Jurkat, Clone E6-1 (cell line): ENCODE measurements around the gene LYPD3. TPM values are rescaled to one million over a fixed set of nuclear protein-coding genes. Genes with fewer than 3 reads are reported as not detected.
"Not testable (repeated sequence)": the region's sequence is repeated elsewhere in the genome, so short reads cannot be mapped to it uniquely, and the experiment has no call there.

Experiments
- DNase-seq: peaks from one replicate; pipeline ENCODE4 v3.0.0-alpha.2; 2011; ENCODE audit warnings: low read depth, low spot score
- H3K4me3 ChIP-seq: 2 replicates; pipeline ENCODE4 v1.5.1; 2011; ENCODE audit warnings: mild to moderate bottlenecking, low read length, control low read depth, moderate library complexity
- polyA plus RNA-seq: library from polyadenylated mRNA; unstranded; fragments of >200 nt; gene quantifications from one replicate; pipeline ENCODE4 v1.2.1, GENCODE V29; 2012; ENCODE audit warnings: missing spikeins; ENCODE audit not compliant: insufficient read length, insufficient read depth

Gene LYPD3
- 2.4 TPM for polyA plus RNA-seq

DNA sequence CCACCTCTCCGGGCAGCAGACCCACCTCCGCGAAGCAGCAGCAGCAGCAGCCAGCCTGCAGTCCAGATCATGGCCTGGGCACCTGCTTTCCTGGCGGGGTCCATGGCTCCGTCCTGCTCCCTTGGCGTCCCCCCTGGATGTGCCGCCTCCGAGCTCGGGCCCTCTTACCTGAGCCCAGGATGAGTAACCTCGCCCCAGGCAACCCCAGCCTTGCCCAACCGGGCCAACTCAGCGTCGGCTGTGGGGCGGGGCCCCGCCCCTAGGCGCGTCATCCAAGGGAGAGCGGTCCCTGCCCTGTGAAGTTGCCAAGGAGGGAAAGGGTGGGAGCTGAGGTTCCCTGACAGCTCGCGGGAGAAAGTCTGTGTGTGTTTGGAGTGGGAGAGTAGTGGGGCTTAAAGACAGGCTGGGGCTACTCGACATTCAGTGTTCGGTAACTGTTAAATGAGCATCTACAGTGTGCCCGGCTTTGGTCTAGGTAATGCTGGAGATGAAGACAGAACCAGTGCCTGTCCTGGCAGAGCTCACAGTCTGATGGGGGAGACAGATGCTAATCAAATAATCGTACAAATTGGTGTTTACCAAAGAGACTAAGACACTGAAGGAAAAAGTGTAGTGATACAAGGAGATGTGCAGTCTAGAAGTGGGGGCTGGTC is at the start of gene LYPD3:
Gene LYPD3, minus strand, starts transcription at position 141 of the 653 bp plus-strand sequence. Its CDS starts 37 bp downstream, at position 104.
- DNase-seq, result no peak
- peak within 1 kb of the TSS; percentile 78 for H3K4me3 ChIP-seq

DNA sequence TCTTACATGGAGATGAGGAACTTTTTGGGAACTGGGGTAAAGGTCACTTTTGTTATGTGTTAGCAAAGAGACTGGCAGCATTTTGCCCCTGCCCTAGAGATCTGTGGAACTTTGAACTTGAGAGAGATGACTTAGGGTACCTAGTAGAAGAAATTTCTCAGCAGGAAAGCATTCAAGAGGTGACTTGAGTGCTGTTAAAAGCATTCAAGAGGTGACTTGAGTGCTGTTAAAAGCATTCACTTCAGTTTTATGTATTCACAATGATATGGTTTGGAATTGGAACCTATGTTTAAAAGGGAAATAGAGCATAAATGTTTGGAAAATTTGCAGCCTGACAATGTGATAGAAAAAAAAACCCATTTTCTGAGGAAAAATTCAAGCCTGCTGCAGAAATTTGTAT is 47.0 kb upstream of the LYPD3 start:
- not testable (repeated sequence) for H3K4me3 ChIP-seq, DNase-seq

GRCh38 chr19:43511324-43511723 is 45.9 kb upstream of the LYPD3 start:
- DNase-seq, result no peak
- H3K4me3 ChIP-seq, result no peak overlapping the region

GRCh38 chr19:43510713-43511112 is 45.3 kb upstream of the LYPD3 start:
- no peak overlapping the region for H3K4me3 ChIP-seq
- no peak for DNase-seq

DNA sequence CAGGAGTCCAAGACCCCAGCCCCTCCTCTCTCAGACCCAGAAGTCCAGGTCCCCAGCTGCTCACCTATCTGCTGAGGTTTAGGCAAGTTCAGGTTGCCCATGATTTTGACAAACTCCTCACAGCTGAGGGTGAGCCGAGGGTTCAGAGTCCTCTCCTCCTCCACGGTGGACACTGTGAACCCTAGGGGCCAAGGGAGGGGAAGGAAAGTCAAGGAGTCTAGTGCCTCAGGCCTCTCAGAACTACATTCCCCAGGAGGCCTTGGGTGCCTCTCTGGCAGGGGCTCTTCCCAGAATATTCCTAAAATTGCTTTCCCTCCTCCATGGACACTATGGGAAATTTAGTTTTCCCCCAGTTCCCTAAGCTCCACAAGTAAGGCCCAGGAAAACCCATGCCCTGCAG is 42.5 kb upstream of the LYPD3 start:
- DNase-seq, result no peak
- H3K4me3 ChIP-seq, result no peak overlapping the region

DNA sequence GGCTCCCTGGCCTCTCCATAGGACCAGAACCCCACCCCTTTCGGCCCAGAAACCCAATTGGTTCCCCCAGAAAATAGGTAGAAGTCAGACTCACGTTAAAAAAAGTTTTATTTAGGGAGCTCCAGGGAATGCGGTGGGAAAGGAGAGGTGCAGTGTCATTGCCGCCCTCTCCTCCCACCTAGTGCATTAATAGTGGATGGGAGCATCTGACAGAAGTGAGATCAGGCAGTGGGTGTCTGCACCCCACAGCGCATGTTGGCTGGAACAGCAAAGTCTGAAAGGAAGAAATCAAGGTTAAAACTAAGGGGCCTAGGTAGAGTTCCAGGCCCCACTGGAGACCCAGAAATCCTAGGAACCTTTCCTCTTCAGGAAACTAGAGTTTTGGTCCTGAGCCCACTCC is 41.2 kb upstream of the LYPD3 start:
- no peak for DNase-seq

DNA sequence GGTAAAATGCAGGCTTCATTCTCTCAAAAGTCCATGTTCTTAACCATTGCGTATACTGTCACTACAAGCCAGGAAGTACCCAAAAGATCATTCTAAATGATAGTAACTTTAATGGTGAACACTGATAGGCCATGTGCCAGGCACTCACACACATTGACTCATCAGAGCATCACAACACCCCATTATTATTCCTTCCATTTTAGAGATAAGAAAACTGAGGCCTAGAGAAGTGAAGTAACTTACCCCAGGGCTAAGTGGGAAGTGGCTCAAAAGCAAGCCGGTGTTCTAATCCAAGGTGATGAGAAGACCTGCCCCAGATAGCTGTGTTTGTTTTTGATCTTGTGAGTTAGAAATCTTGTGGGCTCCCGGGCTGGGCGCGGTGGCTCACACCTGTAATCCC is 40.5 kb upstream of the LYPD3 start:
- H3K4me3 ChIP-seq, result no peak overlapping the region
- DNase-seq, result no peak

More for the DNA sequence above, 41.2 kb upstream of the LYPD3 start:
- H3K4me3 ChIP-seq, result no peak overlapping the region

GRCh38 chr19:43505186-43505456 is 39.7 kb upstream of the LYPD3 start:
- DNase-seq, result no peak
- no peak overlapping the region for H3K4me3 ChIP-seq

GRCh38 chr19:43504426-43505185 is 39.2 kb upstream of the LYPD3 start, which contains the start of gene PHLDB3:
TSS of gene PHLDB3 (minus strand) at chr19:43504746. CDS start at chr19:43504118, 628 bp downstream.
- DNase-seq, result no peak
- H3K4me3 ChIP-seq, result peak within 1 kb of the TSS; percentile 82

DNA sequence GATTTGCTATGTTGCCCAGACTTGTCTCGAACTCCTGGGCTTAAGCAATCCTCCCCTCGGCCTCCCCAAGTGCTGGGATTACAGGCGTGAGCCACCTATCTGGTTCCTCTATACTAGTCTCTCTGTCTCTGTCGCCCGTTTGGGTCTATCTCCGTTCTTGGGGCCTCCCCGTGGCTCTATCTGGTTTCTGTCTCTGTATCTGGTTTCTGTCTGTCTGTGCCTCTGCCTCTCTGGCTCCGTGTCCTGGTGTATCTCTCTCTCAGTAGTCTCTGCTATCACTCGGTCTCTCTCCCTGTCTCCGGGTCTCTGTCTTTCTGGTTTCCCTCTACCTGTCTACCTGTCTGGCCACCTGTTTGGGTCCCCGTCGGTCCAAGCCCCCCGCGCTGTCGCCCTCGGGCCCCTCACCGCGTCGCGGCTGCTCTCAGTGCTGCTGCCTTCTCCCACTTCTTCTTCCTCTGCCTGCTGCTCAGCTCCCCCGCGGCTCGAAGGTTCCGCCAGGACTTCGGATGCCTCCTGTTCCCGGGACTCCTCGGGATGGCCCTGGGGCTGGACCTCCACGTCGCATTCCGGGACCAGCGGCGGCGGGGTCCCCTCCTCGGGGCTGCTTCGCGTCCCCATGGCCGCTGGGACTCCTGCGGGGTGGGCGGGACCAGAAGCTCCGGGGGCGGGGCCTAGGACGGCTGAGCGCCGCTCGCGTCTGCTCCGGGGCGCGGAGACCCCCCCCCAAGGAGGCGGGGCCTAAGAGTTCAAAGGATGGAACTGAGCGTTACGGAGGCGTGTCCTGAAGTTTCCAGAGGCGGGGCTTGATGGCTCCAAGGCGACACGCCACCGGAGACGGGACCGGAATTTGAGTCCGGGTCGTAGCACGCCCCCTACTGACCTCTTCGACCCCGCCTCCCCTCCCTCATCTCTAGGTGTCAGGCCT is 38.4 kb upstream of the LYPD3 start:
- H3K4me3 ChIP-seq, result peak overlapping the region; percentile 82
- DNase-seq, result peak; percentile 92

DNA sequence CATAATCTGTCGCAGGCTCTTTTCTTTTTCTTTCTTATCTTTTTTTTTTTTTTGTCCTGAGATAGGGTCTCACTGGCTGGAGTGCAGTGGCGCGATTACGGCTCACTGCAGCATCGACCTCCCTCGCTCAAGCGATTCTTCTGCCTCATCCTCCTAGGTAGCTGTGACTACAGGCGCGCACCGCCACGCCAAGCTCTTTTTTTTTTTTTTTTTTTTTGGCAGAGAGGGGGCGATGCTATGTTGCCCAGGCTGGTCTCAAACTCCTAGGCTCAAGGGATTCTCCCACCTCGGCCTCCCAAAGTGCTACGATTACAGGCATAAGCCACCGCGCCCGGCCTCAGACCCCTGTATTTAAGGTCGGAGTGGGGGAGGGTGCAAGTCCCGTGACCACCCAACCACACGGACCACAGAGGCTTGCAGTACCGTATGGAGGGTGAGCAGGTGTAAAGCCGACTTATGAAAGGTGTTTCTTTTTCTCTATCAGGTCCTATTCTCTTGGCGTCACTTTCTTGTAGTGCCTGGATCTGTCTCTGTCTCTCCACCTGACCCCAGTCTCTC is 37.1 kb upstream of the LYPD3 start:
- no peak for DNase-seq
- H3K4me3 ChIP-seq, result no peak overlapping the region

GRCh38 chr19:43501661-43502418 is 36.4 kb upstream of the LYPD3 start:
- H3K4me3 ChIP-seq, result no peak overlapping the region
- no peak for DNase-seq

DNA sequence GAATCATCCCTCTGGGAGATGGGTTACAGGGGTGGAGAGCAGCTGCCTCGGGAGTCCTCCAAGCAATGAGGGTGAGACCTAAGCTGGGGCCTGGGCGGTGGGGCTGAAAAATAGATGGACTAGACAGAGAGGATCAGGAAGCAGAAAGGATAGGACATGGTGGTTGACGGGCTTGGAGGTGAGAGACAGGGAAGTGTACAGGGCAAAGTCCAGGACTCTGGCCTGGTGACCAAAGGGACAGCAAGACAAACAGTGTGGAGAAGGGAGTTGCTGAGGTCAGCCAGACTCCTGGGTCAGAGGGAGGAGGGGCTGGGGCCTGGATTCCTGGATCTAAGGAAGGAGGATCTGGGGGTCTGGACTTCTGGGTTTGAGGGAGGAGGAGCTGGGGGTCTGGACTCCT is 33.6 kb upstream of the LYPD3 start:
- H3K4me3 ChIP-seq, result no peak overlapping the region
- DNase-seq, result no peak

- no peak overlapping the region for H3K4me3 ChIP-seq
- no peak for DNase-seq
Observed at GRCh38 chr19:43498233-43498842, 32.9 kb upstream of the LYPD3 start.

GRCh38 chr19:43496960-43497359 is 31.6 kb upstream of the LYPD3 start:
- no peak overlapping the region for H3K4me3 ChIP-seq
- no peak for DNase-seq

DNA sequence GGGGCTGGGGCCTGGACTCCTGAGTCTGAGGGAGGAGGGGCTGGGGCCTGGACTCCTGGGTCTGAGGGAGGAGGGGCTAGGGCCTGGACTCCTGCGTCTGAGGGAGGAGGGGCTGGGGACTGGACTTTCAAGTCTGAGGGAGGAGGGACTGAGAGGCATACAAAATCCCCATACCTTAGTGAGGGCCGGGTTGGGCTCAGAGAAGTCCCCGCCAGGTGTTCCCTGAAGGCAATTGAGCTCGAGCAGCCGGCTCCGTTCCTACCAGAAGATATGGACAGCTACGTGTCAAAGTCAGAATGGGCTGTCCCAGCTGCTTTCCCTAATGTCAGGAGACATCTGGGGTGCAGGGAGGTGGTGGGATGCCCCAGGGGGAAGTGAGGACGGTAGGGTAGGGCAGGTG is 29.7 kb upstream of the LYPD3 start:
- no peak overlapping the region for H3K4me3 ChIP-seq
- no peak for DNase-seq

- DNase-seq, result no peak
- H3K4me3 ChIP-seq, result no peak overlapping the region
Observed at GRCh38 chr19:43490759-43491158, 25.4 kb upstream of the LYPD3 start.

GRCh38 chr19:43489979-43490599 is 24.7 kb upstream of the LYPD3 start:
- DNase-seq, result no peak
- no peak overlapping the region for H3K4me3 ChIP-seq
